HepG2 (cell line): ENCODE measurements around the gene RPS6KA3. TPM values are rescaled to one million over a fixed set of nuclear protein-coding genes. Genes with fewer than 3 reads are reported as not detected.

Source experiments
- ATAC-seq: fragments of 200-7000 bp; cut with Tn5 transposase; 3 replicates; pipeline ENCODE4 v1.9.1; 2020; ENCODE audit warnings: mild to moderate bottlenecking, moderate library complexity
- BruUV-seq: library from RNA; stranded (reverse); fragments of 400-500 nt; replicated peaks from 2 replicates; lab custom pipeline; 2021; lab: Mats Ljungman, UMichigan
- CTCF ChIA-PET: fragments of 300-600 bp; formaldehyde crosslinking; extraction: SDS; loops from one replicate; lab custom pipeline; 2021; ENCODE audit warnings: low total read pairs, inconsistent platforms, low intra/inter-chr PET ratio; lab: Yijun Ruan, JAX
- POLR2A ChIA-PET: fragments of 350-600 bp; sonication (Branson Sonifier 250); formaldehyde crosslinking; loops from one replicate; lab custom pipeline; 2020; ENCODE audit warnings: antibody characterized with exemption, inconsistent platforms; lab: Yijun Ruan, JAX
- DNase-seq: peaks from one replicate; pipeline ENCODE4 v3.0.0-alpha.2; 2015; ENCODE audit warnings: low spot score
- FAIRE-seq: peaks from 3 replicates; lab custom pipeline; 2011; peaks lifted over from hg19 to GRCh38; lab: Jason Lieb, UNC
- H2AFZ ChIP-seq: one replicate; pipeline ENCODE4 v1.6.1; 2011; ENCODE audit warnings: low read length, inconsistent platforms
- H3K27ac ChIP-seq: fragments of 300-600 bp; 3 replicates; pipeline ENCODE4 v1.8.0; 2011; ENCODE audit warnings: mixed run types, mild to moderate bottlenecking, mixed read lengths, low read length, inconsistent platforms; ENCODE audit not compliant: insufficient read depth; ENCODE audit errors: extremely low read length
- H3K27me3 ChIP-seq, 2 experiments: fragments of 200-600 bp in 1 of 2; 2 replicates in 1 of 2; 3 replicates in 1 of 2; pipeline versions ENCODE4 v1.6.0 to v1.8.0; 2011; ENCODE audit warnings: low read length in 2 of 2, mild to moderate bottlenecking in 2 of 2, moderate library complexity in 2 of 2, inconsistent platforms in 1 of 2; ENCODE audit not compliant: insufficient read depth in 2 of 2, control insufficient read depth in 1 of 2
- H3K36me3 ChIP-seq, 2 experiments: fragments of 200-600 bp in 1 of 2; replicated peaks in 1 of 2; 2 replicates in 1 of 2; 3 replicates in 1 of 2; pipeline versions ENCODE4 v1.5.1 to v1.8.0; 2011; ENCODE audit warnings: low read length in 2 of 2, inconsistent platforms in 1 of 2; ENCODE audit not compliant: insufficient read depth in 2 of 2, control insufficient read depth in 1 of 2
- H3K4me1 ChIP-seq: 2 replicates; pipeline ENCODE4 v1.5.1; 2012; ENCODE audit warnings: low read length, inconsistent platforms; ENCODE audit not compliant: insufficient read depth
- H3K4me2 ChIP-seq: 2 replicates; pipeline ENCODE4 v1.6.0; 2011; ENCODE audit warnings: low read depth, low read length, inconsistent platforms
- H3K4me3 ChIP-seq, 3 experiments: fragments of 200-600 bp in 1 of 3; sonication (generic), shearing (Covaris generic) in 1 of 3; replicated peaks in 1 of 3; 2 replicates each; pipeline ENCODE4 v1.5.1; 2011 to 2016; ENCODE audit warnings: low read length in 3 of 3, inconsistent platforms in 2 of 3, low read depth in 2 of 3, mild to moderate bottlenecking in 2 of 3, control low read depth in 1 of 3, mixed read lengths in 1 of 3; ENCODE audit not compliant: insufficient read depth in 1 of 3
- H3K79me2 ChIP-seq: one replicate; pipeline ENCODE4 v1.6.1; 2011; ENCODE audit warnings: low read length, inconsistent platforms; ENCODE audit not compliant: insufficient read depth
- H3K9ac ChIP-seq: 2 replicates; pipeline ENCODE4 v1.6.0; 2011; ENCODE audit warnings: mild to moderate bottlenecking, low read depth, low read length, inconsistent platforms; ENCODE audit not compliant: insufficient read depth
- H3K9me3 ChIP-seq: 2 replicates; pipeline ENCODE4 v1.5.1; 2012; ENCODE audit warnings: mild to moderate bottlenecking, low read length
- H4K20me1 ChIP-seq: 2 replicates; pipeline ENCODE4 v1.6.0; 2011; ENCODE audit warnings: inconsistent platforms, mild to moderate bottlenecking, low read length, moderate library complexity; ENCODE audit not compliant: insufficient read depth
- RARA ChIP-seq: IDR thresholded peaks from 2 replicates; pipeline ENCODE4 v1.6.1; 2016; ENCODE audit warnings: missing genetic modification reagents, missing compliant biosample characterization
- WGBS: methylation state at CpG from one replicate; pipeline ENCODE4 v1.1.6; 2017; ENCODE audit warnings: low lambda C conversion rate; 5-methylcytosine and 5-hydroxymethylcytosine counted together
- in situ Hi-C: cut with HindIII; loops from 2 replicates; pipeline ENCODE4 v1.10.0; 2017; ENCODE audit warnings: low pct_unique_long_range_greater_than_20kb; ENCODE audit not compliant: extremely low pct_ligation_motif_present
- intact Hi-C: fragments of 100-400 bp; cut with micrococcal nuclease; formaldehyde crosslinking; loops from one replicate; pipeline ENCODE4 v1.10.0; 2022; ENCODE audit not compliant: unreplicated experiment
- polyA plus RNA-seq, 8 experiments: library from polyadenylated mRNA; depleted of rRNA in 3 of 8; stranded (reverse) in 7 of 8; unstranded in 1 of 8; fragments of >200 nt; fragmentation: Illumina TruSeq in 4 of 8; extraction: Trizol in 4 of 8; gene quantifications; 2 replicates each; pipeline versions ENCODE4 v1.2.1 to v1.2.3, GENCODE V29; 2011 to 2016; ENCODE audit warnings: low read depth in 4 of 8, missing spikeins in 1 of 8, mixed read lengths in 1 of 8; ENCODE audit not compliant: insufficient read depth in 1 of 8
- total RNA-seq, 5 experiments: library from RNA; depleted of rRNA; stranded (reverse); fragments of >200 nt; fragmentation: Illumina TruSeq; extraction: Trizol; gene quantifications; 2 replicates each; pipeline ENCODE4 v1.2.3, GENCODE V29; 2016; ENCODE audit warnings: low read depth in 1 of 5
- TF ChIP-seq, protein P1 (sequence below), 2 experiments: fragments of 450-650 bp in 1 of 2; sonication (generic) in 1 of 2; formaldehyde crosslinking in 1 of 2; IDR thresholded peaks; 2 replicates each; pipeline versions ENCODE4 v1.6.1 to v1.8.0; 2016 to 2022; ENCODE audit warnings: antibody characterized with exemption in 1 of 2, mild to moderate bottlenecking in 1 of 2, missing genetic modification reagents in 1 of 2

The RPS6KA3 gene
- total and polyA plus RNA-seq, 2 of the 13 experiments (the other 11 are each of a cell fraction or from before 2014, with no cell fraction given), result 314 to 357 TPM

DNA sequence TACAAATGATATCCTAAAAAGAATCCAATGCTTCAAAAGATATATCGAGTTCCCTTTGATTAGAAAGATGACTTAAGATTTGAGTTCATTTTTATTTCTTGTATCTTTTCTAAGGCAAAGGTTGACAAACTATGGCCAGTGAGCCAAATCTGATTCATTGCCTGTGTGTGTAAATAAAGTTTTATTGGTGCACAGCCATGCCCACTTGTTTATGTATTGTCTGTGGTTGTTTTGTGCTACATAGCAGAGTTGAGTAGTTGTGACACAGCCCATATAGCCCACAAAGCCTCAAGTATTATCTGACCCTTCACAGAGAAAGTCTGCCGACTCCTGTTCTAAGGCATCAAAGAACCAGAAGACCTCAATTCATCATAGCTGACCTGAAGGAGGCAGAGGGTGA is 92.9 kb downstream of the RPS6KA3 start:
- POLR2A ChIA-PET, result no interaction called here
- intact Hi-C loops, result no loop called here
- H3K4me2 ChIP-seq, result no peak overlapping the region
- 98% methylated on average over 2 of the region's 2 CpGs for WGBS
- ATAC-seq (no peak), FAIRE-seq (no peak)
- BruUV-seq, result no TSS peak
- H3K9ac ChIP-seq, result no peak overlapping the region
- in situ Hi-C loops, result no loop called here
- peaks cover 5 to 55% of the 10 kb centered on the region in 2 experiments for H3K36me3 ChIP-seq
- no peak for TF ChIP-seq RARA (CRISPR knock-in tag)
- TF ChIP-seq, protein P1, sequence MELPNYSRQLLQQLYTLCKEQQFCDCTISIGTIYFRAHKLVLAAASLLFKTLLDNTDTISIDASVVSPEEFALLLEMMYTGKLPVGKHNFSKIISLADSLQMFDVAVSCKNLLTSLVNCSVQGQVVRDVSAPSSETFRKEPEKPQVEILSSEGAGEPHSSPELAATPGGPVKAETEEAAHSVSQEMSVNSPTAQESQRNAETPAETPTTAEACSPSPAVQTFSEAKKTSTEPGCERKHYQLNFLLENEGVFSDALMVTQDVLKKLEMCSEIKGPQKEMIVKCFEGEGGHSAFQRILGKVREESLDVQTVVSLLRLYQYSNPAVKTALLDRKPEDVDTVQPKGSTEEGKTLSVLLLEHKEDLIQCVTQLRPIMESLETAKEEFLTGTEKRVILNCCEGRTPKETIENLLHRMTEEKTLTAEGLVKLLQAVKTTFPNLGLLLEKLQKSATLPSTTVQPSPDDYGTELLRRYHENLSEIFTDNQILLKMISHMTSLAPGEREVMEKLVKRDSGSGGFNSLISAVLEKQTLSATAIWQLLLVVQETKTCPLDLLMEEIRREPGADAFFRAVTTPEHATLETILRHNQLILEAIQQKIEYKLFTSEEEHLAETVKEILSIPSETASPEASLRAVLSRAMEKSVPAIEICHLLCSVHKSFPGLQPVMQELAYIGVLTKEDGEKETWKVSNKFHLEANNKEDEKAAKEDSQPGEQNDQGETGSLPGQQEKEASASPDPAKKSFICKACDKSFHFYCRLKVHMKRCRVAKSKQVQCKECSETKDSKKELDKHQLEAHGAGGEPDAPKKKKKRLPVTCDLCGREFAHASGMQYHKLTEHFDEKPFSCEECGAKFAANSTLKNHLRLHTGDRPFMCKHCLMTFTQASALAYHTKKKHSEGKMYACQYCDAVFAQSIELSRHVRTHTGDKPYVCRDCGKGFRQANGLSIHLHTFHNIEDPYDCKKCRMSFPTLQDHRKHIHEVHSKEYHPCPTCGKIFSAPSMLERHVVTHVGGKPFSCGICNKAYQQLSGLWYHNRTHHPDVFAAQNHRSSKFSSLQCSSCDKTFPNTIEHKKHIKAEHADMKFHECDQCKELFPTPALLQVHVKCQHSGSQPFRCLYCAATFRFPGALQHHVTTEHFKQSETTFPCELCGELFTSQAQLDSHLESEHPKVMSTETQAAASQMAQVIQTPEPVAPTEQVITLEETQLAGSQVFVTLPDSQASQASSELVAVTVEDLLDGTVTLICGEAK (IDR thresholded peaks at IDR 0.05), result peak; percentile 60
- TF ChIP-seq, protein P1 (CRISPR knock-in tag; IDR thresholded peaks at IDR 0.05), result peak; percentile 96
- TF ChIP-seq, all 625 proteins: peak for 1
- Histone ChIP-seq H3K27me3 (no peaks in the 10 kb centered on the region), H3K4me3 (no peak overlapping the region), H3K9me3 (no peaks in the 10 kb centered on the region), H3K27ac (no peak overlapping the region), H4K20me1 (peaks cover 4% of the 10 kb centered on the region; the same call in 1 of the 2 replicates), H2AFZ (no peak overlapping the region), H3K79me2 (no peaks in the 10 kb centered on the region), H3K4me1 (no peaks in the 10 kb centered on the region)
- CTCF ChIA-PET, result no interaction called here
- no peak for DNase-seq
